ENCODE measurements around the gene RELN. TPM values are rescaled to one million over a fixed set of nuclear protein-coding genes. Genes with fewer than 3 reads are reported as not detected.
A peak's percentile ranks its signal among the peaks of the same experiment; 100 is the strongest.

The RELN gene
- polyA plus RNA-seq, 1 donor, result 2.1 TPM

DNA sequence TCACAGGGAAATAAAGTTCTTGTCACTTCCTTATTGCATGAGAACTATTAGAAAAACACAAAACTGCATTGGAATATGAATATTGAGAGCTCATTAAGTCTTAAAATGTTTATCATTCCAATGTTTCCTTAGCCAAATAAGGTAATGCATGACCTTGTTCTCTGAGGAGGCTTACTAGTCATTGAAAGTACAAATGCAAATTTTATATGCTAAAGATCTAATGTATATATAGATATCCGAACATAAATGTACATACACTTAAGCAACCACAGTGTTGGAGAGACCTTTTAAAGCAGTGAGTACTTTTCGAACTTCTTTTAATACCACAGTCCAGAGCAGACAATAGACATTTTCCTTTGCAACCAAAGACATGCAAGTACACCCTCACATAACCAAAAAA, 96.1 kb downstream of the RELN start:
- DNase-seq, result no peak

DNA sequence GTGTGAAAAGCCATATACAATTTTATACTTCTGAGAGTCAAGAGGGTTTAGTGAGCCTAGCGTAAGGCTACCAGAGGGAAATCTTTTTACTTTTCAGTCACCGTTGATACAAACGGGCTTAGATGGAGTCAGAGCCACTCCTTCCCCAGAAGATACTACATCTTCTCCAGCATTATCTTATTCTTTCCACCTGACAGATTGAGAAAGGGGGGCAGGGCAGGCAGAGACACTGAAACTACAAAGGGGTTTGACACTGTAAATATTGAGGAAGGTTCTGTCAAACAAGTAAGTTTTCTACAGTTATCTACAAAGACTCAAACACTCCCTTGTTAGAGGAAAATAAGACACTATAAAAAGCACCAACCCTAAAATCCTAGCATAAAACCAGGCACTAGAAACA, 100.0 kb downstream of the RELN start:
- no peak for DNase-seq

DNA sequence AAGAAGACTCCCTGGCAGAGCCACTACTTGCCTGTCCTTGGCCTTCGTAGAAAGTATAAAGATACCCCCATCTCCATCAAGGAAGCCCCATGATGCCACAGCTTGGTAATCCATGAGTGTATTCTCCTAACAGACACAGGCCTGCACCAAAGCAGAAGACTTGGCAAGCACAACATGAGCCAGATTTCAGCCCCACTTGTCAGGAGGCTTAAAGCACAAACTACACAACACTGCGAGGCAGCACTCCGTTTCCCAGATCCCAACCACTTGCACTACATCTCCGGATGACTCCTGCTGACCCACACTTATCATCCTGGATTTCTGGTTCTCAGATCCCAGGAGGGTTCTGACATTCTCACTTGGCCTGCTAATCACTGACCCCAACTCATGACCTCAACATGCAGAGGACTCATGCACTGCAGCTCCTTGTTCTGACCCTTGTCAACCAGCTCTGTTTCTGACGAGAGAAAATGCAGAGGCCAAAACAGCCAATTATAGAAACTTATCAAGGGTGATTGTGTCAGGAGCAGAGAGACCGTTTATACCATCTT, 100.8 kb downstream of the RELN start:
- no peak for DNase-seq

DNA sequence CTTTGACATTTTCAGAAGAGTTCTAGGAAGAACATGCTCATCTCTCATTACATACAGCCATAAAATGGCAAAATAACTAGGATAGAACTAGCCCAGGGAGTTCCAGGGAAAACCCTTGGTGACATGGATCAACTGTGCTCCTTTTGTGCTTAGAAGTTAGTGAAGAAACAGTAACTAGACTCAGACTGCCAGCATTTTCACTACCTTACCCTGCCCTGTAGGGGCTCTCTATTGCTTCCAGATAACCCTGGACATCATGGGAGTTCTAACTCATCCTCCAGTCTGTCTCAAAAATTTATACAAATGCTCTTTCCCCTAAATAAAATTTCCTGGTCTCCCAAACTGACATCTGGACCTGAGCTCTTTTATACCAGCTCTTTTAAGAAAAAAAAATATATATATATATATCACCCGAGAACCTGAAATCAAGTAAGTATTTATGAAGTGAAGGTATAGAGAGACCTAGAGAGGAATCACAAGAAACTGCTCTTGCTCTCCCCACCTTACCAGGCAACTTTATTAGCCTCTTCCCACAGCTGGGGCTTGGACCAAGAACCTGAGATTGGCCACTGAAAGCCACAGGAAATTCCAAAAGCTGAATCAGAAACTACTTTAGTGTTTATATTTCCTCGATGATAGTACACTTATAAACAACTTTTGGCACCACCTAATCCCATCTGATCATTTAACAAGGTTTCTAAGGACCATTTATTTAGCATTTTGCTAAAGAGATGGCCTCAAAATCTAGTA, 101.4 kb downstream of the RELN start:
- no peak for DNase-seq

DNA sequence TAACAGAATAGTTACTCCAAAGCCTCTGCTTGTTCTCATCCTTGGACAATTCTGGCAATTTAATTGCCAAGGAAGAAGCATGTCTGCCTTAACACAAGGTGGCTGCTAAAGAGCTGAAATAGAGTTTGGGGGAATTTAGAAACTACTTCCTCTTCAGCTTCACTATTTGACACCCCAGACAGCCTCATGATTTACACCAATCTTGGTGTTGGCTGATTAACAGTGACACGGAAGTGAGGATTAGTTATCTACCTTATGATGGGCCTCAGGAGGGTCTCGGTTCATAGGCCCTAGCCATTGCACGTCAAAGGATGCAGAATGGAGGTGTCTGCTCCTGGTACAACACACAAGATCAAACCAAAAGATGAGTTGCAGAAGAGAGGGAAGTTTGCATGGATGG, 102.4 kb downstream of the RELN start:
- no peak for DNase-seq

DNA sequence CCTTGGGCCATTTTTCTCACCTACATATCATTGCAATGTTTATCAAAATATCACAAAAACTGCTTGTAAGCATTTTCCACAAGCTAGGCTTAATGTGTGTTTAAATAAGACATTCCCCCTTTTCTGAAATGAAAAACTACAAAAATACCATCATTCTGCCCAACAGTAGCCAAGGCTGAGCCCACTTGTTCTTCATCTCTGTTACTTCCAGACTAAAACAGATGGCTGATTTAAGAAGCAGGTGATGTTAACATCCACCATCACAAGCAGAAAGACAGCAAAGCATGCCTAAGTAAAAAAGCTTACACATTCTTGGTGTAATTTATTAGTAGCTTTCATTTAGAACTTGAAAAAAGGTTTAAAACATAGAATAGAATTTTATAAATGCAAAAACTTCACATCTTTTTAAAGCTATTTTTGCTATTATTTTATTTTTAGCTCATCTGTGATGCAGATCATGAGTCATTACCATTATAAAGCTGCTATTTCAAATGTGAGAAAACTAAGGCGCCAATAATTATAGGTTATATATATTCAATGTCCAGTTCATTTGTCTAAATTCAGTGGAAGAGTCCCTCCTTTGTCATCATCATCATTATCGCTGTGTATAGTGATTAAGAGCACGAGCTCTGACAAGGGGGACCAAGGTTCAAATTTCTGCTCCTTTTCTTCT, 109.4 kb downstream of the RELN start:
- peak; percentile 23 for DNase-seq

DNA sequence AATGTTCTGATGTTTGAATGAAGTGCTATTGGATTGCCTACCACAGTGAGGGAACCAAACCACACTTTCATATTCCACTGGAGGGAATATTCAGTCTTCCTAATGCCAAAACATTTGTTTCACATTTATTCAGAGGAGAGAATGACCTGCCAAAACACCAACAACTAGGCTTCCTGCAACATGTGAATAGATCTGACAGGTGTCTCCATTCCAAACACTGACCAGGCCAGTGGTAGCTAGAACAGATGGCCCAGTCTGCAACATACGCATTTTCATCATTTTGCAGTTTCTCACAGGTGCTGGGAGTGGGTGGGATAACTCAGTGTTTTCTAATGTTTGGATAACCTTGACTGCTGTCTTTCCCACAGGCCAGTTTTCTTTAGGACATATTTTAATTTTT, 110.0 kb downstream of the RELN start:
- peak; percentile 17 for DNase-seq

DNA sequence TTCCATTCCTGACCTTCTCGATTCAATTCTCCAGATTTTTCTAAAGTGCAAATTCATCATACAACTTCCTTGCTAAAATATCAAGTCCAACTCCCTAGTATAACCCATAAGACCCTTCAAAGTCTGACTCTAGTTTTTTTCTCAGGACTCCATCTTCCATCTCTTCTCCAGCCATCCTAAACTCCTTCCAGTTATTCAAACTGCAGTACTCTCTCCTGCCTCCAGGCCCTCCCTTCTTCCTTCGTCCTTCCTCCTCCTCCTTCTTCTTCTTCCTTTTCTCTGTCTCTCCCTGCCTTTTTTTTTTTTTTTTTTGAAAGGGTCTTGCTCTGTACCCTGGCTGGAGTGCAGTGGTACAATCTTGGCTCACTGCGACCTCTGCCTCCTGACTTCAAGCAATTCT, 111.9 kb downstream of the RELN start:
- DNase-seq, result no peak

DNA sequence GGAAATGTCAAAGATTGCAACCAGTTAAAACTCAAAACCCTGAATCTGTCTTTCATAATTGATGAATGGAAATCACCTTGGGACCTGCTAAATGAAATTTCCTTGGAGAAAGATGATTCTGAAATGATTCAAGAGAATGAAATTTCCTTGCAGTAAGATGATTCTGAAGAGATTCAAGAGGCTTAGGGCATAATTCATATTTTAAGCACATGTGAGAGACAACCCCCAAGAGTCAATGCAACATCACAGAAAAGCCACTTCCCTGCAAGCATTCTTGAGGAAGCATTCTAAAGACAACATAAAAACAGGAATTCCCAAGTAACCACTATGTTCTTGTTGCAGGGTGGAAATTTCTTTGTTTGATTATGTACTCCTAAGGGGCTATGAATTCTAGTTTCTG, 113.7 kb downstream of the RELN start:
- no peak for DNase-seq

DNA sequence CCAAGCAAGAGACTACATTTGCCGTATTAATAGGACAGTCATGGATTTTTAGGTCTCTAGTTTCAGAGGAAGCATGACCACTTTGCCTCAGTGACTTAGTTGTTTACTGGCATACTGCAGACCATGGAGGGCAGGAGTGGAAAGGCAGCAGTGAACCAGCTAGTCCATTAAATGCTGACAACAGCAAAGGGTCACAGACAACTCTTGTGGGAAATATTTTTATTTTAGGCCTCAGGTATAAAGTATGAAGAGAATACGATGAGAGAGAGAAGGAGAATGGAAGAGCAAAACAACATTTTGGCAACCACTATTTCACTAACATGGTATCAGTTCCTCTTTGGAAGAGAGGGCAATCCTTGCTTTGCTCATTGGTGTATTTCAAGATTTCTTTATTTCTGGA, 118.0 kb downstream of the RELN start:
- no peak for DNase-seq

DNA sequence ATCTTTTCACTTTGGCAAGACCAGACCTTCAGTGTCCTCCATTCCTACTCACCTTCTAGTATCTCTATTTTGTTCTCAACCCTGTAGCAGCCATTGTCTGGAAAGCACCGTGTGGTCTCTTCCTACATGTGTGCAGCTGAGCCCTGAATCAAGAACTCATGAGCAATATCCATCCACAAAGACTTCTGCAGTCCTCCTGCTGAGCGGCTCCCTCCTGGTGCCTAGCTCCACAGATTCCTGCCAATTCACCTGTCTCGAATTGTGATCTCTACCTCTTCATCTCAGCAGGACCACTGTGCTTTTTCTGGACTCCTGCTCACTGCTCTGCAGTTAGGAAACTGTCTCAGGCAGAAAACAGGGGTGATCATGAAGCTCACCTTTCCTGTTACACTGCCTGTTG, 118.8 kb downstream of the RELN start:
- DNase-seq, result no peak

DNA sequence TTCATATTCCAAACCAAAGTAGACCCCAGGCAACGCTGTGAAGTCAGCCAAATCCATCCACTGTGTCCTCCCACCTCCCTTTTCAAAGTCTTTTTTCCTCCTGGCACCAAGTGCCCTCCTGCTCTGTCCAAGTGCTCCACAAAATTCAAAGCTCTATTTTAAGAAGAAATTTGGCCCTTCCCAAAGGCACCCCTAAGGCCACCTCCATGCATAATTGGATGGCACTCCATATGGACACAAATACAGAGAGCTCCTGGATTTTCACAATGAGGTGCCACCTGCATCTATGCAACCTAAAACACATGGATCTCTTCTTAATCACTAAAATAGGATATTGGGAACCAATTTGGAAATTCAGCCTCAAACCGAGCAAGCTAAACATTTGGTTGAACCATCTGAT, 121.6 kb downstream of the RELN start:
- no peak for DNase-seq

DNA sequence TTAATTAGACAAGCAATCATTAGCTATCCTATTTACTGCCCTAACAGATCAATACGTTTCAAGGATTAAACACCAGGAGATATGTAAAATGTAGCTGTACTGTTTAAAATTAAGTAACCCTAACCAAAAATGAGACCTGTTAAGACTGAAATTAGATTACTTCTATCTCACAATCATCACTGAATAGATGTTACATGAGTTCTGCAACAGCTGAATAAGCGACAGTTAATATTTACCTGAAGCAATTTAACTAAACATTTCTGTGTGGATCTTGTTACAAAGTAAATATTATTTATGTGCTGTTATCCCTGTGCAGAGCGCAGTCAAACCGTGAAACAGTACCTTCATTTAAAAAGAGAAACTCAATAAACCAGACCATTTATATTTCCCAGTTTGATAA, 122.5 kb downstream of the RELN start:
- DNase-seq, result no peak

DNA sequence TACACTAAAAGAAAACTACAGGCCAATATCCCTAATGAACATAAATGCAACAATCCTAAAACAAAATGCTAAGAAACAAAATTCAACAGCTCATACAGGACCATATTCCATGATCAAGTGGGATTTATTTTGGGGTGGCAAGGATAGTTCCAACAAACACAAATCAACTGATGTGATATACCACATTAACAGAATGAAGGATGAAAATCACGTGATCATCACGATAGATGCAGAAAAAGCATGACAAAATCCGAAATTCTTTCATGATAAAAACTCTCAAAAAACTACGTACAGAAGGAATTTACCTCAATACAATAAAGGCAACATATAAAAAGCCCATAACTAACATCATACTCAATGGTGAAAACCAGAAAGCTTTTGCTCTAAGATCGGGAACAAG, 124.0 kb downstream of the RELN start:
- no peak for DNase-seq

DNA sequence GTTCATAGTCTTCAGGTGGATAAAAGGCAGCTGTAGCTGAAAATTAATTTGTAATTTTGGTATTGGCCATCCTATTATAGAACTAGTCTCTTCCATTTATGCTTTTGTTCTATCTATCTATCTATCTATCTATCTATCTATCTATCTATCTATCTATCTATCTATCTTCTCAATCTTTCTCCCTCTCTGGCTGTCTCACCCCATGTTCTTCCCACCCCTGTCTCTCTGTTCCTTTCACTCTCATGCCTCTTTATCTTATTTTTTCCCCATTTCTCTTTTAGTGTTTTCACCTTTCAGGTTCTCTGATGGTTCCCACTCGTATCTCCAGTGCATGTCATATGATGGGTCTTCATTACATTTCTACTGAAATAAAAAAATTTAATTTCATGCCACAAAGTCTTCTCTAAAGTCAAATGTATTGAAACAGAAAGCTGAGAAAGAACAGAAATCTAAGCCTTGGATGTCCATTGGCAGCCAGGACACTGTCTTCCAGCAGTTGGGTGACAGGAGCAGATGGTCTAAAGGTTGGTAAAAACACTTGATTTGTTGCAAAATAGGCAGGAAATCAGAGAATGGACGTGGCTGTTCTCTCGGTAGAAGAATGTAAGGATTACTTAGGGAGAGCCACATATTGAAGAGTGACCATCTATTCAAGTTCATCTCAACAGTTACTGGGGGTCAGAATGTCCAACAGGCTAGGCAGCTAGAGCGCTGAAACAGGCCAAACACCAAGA, 127.0 kb downstream of the RELN start:
- DNase-seq, result no peak

DNA sequence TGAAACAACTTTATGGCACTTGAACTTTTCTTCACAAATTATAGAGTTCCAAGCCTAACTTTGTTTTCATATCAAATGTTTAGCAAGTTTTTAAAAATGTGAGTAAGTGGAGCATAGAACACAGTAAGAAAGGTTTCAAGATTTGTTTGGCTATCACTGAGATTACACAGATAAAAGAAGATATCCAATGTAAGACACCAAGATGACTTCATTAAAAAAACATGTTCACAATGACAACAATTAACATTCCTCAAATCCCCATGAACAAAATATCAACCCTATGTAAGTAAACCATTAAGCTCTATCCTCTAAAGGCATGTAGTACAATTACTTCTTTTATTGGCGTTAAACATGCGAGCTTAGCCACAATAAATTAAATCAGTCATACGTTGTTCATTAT, 129.7 kb downstream of the RELN start:
- no peak for DNase-seq

DNA sequence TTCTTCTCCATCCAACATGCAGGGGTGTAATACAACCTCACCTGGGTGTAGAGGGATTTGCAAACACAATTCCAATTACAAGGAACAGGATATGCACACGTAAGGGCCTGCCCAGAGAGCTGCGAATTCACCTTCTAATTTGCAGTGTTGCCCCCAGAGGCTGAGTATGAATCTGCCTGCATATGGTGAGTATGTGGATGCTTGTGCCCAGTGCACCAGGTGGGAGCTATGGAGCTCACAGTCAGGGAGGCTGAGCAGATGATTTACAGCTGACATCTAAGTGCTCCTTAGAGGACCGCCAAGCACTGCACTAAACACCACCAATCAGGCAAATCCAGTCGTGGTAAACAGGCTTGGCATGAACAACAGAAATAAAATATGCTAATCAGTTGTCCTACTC, 132.0 kb downstream of the RELN start:
- DNase-seq, result no peak

DNA sequence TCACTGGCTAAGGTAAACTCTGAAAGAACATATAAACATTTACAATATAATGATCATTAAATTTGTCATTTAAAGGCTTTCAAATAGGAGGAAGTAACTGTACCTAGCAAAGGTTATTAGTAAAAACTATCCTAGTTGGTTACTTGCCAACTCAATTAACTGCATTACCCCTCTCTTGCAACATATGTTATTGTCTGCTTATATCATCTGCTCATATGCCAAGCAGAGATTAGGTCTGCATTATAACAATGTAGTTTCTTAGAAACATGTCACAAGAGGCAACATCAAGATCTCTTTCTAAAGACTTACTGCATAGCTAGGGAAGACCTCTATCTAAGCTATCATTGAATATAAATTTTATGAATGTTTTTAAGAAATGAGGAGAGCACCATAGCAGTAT, 132.5 kb downstream of the RELN start:
- DNase-seq, result no peak

DNA sequence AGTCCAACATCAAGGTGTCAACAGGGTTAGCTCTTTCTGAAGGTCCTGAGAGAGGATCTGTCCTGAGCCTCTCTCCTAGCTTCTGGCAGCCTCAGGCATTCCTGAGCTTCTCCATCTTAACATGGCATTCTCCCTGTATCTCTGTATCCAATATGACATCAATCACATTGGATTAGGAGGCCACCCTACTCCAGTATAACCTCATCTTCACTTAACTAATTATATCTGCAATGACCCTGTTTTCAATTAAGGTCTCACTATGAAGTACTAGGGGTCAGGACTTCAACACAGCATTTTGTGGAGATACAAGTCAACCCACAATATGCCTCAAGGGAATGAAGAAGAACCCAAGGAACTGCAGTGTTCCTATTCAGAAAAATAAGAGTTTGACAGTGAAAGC, 133.8 kb downstream of the RELN start:
- DNase-seq, result no peak

DNA sequence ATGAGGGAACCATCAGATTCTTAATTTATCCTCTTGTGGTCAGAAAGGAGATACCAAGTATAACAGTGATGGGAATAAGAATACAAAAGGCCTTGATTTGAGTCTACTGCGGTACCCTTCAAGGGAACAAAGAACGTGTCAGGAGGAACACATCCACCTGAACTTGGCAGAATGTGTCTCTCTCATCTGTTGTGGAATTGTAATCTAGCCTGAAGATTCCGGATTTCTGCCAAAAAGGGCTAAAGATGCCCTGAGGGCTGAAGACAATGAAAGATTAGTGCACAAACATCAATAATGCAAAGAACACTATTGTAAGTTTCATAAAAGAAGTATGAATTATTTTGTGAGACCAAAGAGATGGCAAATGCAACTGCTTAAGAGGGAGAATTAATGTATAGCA, 134.8 kb downstream of the RELN start:
- DNase-seq, result no peak

DNA sequence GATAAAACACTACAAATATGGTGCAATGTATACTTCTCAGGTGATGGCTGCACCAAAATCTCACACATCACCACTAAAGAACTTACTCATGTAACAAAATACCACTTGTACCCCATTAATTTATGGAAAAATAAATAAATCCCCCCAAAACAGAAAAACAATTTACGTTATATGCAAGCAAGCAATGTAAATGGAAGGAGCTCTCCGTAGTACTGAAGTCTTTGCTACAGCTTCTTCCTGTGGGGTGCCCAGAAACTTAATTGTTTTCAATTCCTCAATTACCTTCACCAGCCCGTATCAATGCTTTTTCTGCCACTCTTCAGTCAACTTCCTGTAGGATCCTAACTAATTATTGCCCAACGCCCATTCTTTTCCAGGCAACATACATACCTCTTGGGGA, 138.1 kb downstream of the RELN start:
- peak; percentile 7 for DNase-seq

DNA sequence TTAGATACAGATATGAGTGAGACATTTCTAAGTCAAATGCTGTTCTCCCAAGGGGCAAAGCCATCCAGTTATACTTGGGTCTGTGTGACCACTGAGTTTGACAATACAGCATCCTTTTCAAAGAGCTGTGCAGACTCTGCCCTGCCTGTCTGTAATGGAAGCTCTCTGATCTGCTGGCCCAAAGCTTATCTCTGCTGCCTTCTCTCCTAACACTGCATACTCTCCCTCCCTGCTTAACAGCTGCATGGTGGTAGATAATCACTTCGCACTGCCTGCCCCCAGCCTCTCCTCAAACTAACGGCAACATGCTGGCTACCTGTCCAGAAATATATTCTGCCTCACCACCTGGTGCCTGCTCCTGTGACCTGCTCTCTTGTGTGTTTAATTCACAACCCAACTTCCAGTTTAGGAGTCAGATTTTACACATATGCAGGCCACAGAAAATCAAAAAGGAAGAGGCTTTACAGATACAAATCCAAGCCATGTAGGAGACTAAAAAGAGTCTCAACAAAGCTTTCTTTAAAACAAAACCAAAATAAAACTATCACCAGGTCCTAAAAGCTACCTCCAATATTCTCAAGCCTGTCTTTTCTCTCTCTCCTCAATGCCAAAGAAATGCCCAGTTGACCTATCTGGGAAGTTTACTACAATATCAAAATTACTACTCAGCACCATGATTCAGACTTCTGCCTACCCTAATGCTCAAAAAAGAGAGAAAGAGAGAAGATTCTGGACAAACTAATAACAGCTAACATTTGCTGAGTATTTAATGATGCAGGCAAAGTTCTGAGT, 145.6 kb downstream of the RELN start:
- no peak for DNase-seq

DNA sequence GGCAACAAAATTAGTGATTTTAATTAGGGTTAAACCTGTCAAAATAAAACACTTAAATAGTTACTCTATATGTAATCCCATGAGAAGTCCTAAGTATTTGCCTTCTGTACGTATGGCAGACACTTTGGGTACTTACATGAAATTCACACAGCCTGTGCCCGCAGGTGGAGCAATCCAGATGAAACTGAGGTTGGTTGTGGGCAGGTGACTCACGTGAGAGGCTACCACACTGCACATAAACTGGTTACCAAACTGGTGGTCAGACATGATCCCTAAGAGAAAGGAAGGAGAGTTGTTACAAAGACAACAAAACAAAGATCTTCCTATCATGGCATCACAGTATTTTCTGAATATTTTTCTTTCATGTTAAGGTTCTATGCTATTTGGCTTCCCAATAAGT, 156.1 kb downstream of the RELN start:
- DNase-seq, result no peak
